Coronary artery (tissue), 2 donors: Measurements from ENCODE around the gene ATF6.
A peak's percentile ranks its signal among the peaks of the same experiment; 100 is the strongest.

Source experiments
- DNase-seq: peaks from one replicate; pipeline ENCODE4 v3.0.0-alpha.2; 2017; ENCODE audit warnings: low spot score
- H3K27ac ChIP-seq, 2 donors: fragments of 200-600 bp; sonication (generic); one replicate each; pipeline ENCODE4 v1.5.1; 2016 to 2019
- H3K4me3 ChIP-seq: fragments of 200-600 bp; sonication (generic); 2 replicates; pipeline ENCODE4 v1.5.1; 2016; ENCODE audit warnings: mild to moderate bottlenecking, moderate library complexity
- TF ChIP-seq, protein P1 (sequence below): fragments of 200-600 bp; sonication (generic); IDR thresholded peaks from one replicate; pipeline ENCODE4 v1.5.1; 2019; ENCODE audit warnings: antibody characterized with exemption

ATF6 gene

DNA sequence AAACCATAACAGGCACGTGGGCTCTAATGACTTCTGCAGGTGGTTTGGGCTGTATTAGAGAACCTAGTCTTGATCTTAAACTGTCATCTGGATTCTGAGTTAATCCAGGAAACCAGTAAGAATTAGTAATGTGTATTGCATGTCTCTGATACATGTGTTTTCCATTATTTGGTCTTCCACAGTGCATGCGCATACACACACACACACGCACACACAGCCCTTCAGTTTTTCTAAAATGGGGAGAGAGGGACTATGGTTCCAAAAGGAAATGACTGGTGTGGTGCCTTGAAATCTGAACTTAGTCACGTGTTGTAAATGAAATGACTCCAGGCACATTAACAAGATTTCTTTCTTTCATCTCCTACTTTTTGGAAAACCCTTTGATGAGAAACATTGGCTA is 190.0 kb downstream of the ATF6 start:
- TF ChIP-seq, protein P1, sequence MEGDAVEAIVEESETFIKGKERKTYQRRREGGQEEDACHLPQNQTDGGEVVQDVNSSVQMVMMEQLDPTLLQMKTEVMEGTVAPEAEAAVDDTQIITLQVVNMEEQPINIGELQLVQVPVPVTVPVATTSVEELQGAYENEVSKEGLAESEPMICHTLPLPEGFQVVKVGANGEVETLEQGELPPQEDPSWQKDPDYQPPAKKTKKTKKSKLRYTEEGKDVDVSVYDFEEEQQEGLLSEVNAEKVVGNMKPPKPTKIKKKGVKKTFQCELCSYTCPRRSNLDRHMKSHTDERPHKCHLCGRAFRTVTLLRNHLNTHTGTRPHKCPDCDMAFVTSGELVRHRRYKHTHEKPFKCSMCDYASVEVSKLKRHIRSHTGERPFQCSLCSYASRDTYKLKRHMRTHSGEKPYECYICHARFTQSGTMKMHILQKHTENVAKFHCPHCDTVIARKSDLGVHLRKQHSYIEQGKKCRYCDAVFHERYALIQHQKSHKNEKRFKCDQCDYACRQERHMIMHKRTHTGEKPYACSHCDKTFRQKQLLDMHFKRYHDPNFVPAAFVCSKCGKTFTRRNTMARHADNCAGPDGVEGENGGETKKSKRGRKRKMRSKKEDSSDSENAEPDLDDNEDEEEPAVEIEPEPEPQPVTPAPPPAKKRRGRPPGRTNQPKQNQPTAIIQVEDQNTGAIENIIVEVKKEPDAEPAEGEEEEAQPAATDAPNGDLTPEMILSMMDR = no peak

DNA sequence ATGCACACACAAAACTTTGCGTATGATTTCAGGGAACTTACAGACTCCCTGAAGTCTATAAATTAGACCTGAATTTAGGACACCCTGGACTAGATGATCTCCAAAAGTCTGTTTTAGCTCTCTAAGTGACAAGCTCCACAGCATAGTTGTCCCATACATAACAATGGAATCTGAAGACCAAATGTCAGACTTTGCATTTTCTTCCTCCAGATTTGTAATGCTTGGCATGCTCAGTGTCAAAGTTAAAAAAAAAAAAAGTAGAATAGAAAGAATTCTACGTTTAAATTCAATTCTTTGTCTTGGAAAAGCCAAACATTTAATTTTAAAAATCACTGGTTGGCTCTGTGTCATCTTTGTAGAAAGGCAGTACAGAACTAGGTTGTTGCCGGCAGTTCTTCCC is 190.8 kb downstream of the ATF6 start:
- H3K27ac ChIP-seq = no peak overlapping the region

More for the DNA sequence above, 190.0 kb downstream of the ATF6 start:
- Histone ChIP-seq H3K4me3 (no peak overlapping the region), H3K27ac (no peak overlapping the region)
- no peak for DNase-seq

DNA sequence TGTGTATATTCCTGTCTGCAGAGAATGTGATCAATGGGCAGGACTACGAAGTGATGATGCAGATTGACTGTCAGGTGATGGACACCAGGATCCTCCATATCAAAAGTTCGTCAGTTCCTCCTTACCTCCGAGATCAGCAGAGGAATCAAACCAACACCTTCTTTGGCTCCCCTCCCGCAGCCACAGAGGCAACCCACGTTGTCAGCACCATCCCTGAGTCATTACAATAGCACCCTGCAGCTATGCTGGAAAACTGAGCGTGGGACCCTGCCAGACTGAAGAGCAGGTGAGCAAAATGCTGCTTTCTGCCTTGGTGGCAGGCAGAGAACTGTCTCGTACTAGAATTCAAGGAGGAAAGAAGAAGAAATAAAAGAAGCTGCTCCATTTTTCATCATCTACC is 192.3 kb downstream of the ATF6 start:
- no peak overlapping the region for H3K27ac ChIP-seq
- TF ChIP-seq, protein P1 = no peak
- H3K4me3 ChIP-seq = no peak overlapping the region
- DNase-seq = no peak

More for the DNA sequence above, 190.8 kb downstream of the ATF6 start:
- no peak overlapping the region for H3K4me3 ChIP-seq
- DNase-seq = no peak
- TF ChIP-seq, protein P1 = no peak

DNA sequence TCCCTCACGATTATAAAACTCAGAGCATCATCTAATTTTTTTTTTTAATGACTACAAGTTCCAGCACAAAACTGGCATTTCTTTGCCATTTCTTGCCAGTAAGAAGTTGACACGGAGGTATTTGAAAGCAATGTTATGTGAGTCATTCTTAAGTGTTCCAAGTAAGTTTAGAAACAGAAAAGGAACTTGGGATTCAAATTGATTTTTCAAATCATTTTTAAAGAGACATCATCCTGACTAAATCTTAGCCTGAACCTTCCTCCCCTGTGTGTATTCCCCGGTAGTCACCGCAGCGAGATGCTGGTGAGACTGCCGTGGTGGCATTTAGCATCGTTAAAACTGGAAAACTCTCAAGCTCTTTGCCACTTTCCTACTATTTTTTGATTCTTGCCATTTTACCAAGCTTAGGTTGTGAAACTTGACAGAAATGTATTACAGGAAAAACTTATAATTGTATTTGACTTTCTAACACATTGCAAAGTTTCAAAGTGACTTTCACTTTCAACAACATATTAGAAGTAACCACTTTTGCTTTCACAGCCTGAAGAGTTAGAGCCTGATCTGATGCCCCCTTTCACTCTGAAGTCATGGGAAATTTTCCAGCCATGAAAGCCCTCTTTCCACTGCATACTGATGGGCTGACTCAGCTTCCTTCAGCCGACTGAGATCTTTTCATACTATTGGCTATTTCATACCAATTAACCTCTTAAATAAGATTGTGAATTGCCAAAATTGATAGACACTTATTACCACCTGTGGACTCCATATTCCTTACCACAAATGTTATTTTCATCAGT is 196.2 kb downstream of the ATF6 start:
- peak overlapping the region; percentile 62 for H3K4me3 ChIP-seq
- DNase-seq = no peak
- TF ChIP-seq, protein P1 = no peak
- H3K27ac ChIP-seq = peak overlapping the region; percentile 79 to 87

DNA sequence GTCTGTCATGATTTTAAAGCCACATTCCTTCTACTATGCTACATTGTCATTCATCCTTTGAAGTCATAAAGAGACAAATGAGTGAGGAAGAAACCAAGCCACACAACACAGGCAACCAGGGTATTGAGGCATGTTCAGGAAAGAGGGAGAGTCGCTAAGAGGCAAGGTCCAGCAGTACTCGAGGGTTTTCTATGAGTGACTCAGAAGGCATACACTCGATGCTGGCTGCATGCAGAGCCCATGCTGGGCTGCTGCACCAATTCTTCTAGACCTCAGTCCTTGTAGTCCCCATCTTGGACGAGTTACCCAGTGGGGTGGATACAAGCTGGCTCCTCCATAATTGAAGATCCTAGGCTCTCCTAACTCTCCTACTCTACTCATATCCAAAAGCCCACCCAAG is 199.9 kb downstream of the ATF6 start:
- DNase-seq = no peak
- TF ChIP-seq, protein P1 = no peak
- Histone ChIP-seq H3K4me3 (no peak overlapping the region), H3K27ac (no peak overlapping the region)

DNA sequence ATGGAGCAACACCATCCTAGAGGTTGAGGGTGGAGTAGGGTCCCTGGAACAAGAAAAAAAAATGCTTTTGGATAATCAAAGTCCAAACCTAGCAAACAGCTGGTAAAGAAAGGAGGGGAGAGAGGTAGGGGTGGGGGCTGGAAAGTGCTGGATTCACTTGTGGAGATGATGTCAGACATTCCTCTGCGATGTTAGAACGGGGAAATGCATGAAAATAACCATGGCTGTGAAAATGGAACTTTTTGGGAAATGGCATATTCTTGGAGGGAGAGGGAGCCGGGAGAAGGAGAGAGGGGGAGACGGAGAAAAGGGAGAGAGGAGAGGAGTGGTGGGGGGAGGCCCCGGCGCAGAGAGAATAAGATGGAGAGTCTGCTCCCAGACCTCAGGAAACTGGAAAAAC is 203.9 kb downstream of the ATF6 start:
- DNase-seq = no peak
- Histone ChIP-seq H3K27ac (no peak overlapping the region), H3K4me3 (no peak overlapping the region)
- TF ChIP-seq, protein P1 = no peak

DNA sequence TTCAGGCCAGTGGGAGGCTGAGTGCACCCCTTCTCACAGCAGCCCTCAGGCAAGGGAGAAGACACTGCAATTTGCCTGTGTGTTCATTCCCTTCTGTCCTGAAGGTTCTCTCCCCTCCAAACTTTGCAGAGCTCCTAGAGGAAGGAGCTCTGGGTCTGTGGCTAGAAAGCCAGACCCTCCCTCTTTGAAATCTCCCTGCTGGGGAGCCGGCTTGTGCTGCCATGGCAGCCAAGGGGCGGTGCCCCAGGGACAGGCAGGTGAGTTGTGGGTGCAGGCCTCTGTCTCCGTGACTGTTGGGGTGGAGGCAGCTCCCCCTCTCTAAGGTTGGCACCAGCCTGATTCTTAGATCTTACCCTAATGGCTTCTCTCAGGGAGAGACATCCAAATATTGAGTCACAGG is 204.5 kb downstream of the ATF6 start:
- TF ChIP-seq, protein P1 = no peak

More for the DNA sequence above, 204.5 kb downstream of the ATF6 start:
- DNase-seq = no peak
- Histone ChIP-seq H3K27ac (no peak overlapping the region), H3K4me3 (no peak overlapping the region)
